ENCODE results near the gene PPP1R14B.

Gene PPP1R14B

GRCh38 chr11:64208086-64208795 is 38.5 kb downstream of the PPP1R14B start:
- no peak for DNase-seq

GRCh38 chr11:64207256-64208085 is 39.3 kb downstream of the PPP1R14B start:
- no peak for DNase-seq

GRCh38 chr11:64206457-64207255 is 40.1 kb downstream of the PPP1R14B start, which contains the start of gene FERMT3:
Gene FERMT3 (plus strand): TSS chr11:64206721. CDS start chr11:64207365, 644 bp downstream.
- DNase-seq: no peak

- DNase-seq: peak; percentile 83
These were observed 42.2 kb downstream of the PPP1R14B start for GRCh38 chr11:64204464-64204989.

GRCh38 chr11:64204080-64204440 is 42.7 kb downstream of the PPP1R14B start:
- DNase-seq: no peak

- DNase-seq: no peak
These were observed 43.2 kb downstream of the PPP1R14B start for GRCh38 chr11:64203421-64204079.

- DNase-seq: no peak
These were observed 43.8 kb downstream of the PPP1R14B start for GRCh38 chr11:64202992-64203391.

GRCh38 chr11:64201543-64201942 is 45.2 kb downstream of the PPP1R14B start:
- DNase-seq: no peak

DNA sequence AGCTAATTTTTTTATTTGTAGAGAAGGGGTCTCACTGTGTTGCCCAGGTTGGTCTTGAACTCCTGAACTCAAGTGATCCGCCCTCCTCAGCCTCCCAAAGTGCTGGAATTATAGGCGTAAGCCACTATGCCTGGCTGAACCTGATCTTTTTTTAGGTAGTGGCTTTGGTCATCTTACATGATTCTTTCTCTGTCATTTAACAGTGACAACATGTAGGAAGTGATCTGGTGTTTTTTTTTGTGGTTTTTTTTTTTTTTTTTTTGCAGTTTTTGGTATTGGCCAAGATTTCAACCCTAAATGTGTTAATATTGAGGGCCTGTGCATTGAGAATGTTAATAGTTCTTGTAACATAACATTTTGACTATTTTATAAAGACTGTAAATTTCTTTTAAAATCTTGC is 48.2 kb downstream of the PPP1R14B start:
- no peak for DNase-seq

DNA sequence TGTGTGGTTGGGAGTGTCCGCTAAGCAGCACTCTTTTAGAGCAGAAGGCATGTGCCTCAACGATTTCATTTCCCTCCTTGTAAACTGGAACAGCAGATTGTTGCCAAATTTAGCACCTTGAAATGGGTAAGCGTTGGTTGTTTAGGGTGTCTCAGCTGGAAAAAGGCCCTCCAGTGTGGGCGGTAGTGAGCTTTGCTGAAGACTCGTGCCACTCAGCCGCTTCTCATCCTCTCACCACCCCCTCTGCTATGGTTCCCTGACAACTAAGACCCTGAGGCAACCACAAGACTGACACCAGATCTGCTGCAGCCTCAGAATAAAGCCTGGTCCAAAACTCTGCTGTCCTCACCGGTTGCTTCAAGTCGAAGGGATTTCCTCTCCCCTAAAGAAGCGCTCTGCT is 50.1 kb downstream of the PPP1R14B start:
- no peak for DNase-seq

Measured in DMS 273 treated with DMSO at 0.1 percent for 48 hours (cell line).